ENCODE results near the gene RAD52. TPM values are rescaled to one million over a fixed set of nuclear protein-coding genes. Genes with fewer than 3 reads are reported as not detected.

The RAD52 gene
- total RNA-seq, 1 experiment from 2014 or later, result 53.9 TPM

GRCh38 chr12:909861-910260, 39.6 kb downstream of the RAD52 start:
- no peak for TF ChIP-seq CTCF (IDR thresholded peaks at IDR 0.05; ENCODE audit: insufficient read depth in 1 of 2, low read depth in 1 of 2, low read length in 1 of 2, severe bottlenecking in 1 of 2, unreplicated experiment in 1 of 2)
- POLR2A ChIA-PET, result no interaction called here
- no TSS peak for BruUV-seq (replicated peaks)
- Histone ChIP-seq H3K4me1 (no peaks in the 10 kb centered on the region), H3K9me3 (no peaks in the 10 kb centered on the region), H3K4me3 (ENCODE audit: low read depth, low read length) (no peak overlapping the region), H3K27me3 (replicated peaks; ENCODE audit: control insufficient read depth, insufficient read depth, low read length) (no peaks in the 10 kb centered on the region), H3K36me3 (ENCODE audit: control insufficient read depth, insufficient read depth, low read length) (peaks cover 8% of the 10 kb centered on the region)
- CTCF ChIA-PET, result interaction anchor here (1.8 kb wide), 1 partner anchor 183 kb away, joined by 8 read pairs; no protein-coding TSS in a partner anchor
- no peak for DNase-seq
- Mint-ChIP-seq H3K4me3 (ENCODE audit: unreplicated experiment) (no peak overlapping the region), H3K36me3 (ENCODE audit: insufficient read depth, unreplicated experiment) (peaks cover 97% of the 10 kb centered on the region), H3K9me3 (ENCODE audit: unreplicated experiment) (no peaks in the 10 kb centered on the region), H3K27me3 (ENCODE audit: insufficient read depth, unreplicated experiment) (no peaks in the 10 kb centered on the region), H3K27ac (ENCODE audit: unreplicated experiment) (no peak overlapping the region), H3K4me1 (ENCODE audit: low read depth, unreplicated experiment) (peaks cover 7% of the 10 kb centered on the region)
- intact Hi-C loops (cut with micrococcal nuclease; ENCODE audit: unreplicated experiment), result no loop called here

GRCh38 chr12:907413-908185, 41.9 kb downstream of the RAD52 start:
- H3K4me1 Mint-ChIP-seq (ENCODE audit: low read depth, unreplicated experiment), result no peaks in the 10 kb centered on the region
- ChIA-PET CTCF (no interaction called here), POLR2A (no interaction called here)
- peaks cover 97% of the 10 kb centered on the region for H3K36me3 Mint-ChIP-seq (ENCODE audit: insufficient read depth, unreplicated experiment)
- DNase-seq, result no peak
- Histone ChIP-seq H3K4me1 (no peaks in the 10 kb centered on the region), H3K36me3 (ENCODE audit: control insufficient read depth, insufficient read depth, low read length) (peaks cover 4% of the 10 kb centered on the region), H3K4me3 (ENCODE audit: low read depth, low read length) (no peak overlapping the region), H3K27me3 (replicated peaks; ENCODE audit: control insufficient read depth, insufficient read depth, low read length) (no peaks in the 10 kb centered on the region), H3K9me3 (no peaks in the 10 kb centered on the region)
- intact Hi-C loops (cut with micrococcal nuclease; ENCODE audit: unreplicated experiment), result no loop called here
- no peaks in the 10 kb centered on the region for H3K9me3 Mint-ChIP-seq (ENCODE audit: unreplicated experiment)
- peak overlapping the region; percentile 1 for H3K27ac Mint-ChIP-seq (ENCODE audit: unreplicated experiment)
- no peaks in the 10 kb centered on the region for H3K27me3 Mint-ChIP-seq (ENCODE audit: insufficient read depth, unreplicated experiment)
- BruUV-seq (replicated peaks), result no TSS peak
- no peak overlapping the region for H3K4me3 Mint-ChIP-seq (ENCODE audit: unreplicated experiment)
- no peak for TF ChIP-seq CTCF (IDR thresholded peaks at IDR 0.05; ENCODE audit: insufficient read depth in 1 of 2, low read depth in 1 of 2, low read length in 1 of 2, severe bottlenecking in 1 of 2, unreplicated experiment in 1 of 2)

- BruUV-seq (replicated peaks), result no TSS peak
- no peak for TF ChIP-seq CTCF (IDR thresholded peaks at IDR 0.05; ENCODE audit: insufficient read depth in 1 of 2, low read depth in 1 of 2, low read length in 1 of 2, severe bottlenecking in 1 of 2, unreplicated experiment in 1 of 2)
- Mint-ChIP-seq H3K4me3 (ENCODE audit: unreplicated experiment) (no peak overlapping the region), H3K36me3 (ENCODE audit: insufficient read depth, unreplicated experiment) (peaks cover 99% of the 10 kb centered on the region), H3K4me1 (ENCODE audit: low read depth, unreplicated experiment) (no peaks in the 10 kb centered on the region), H3K27ac (ENCODE audit: unreplicated experiment) (no peak overlapping the region), H3K27me3 (ENCODE audit: insufficient read depth, unreplicated experiment) (no peaks in the 10 kb centered on the region), H3K9me3 (ENCODE audit: unreplicated experiment) (no peaks in the 10 kb centered on the region)
- Histone ChIP-seq H3K27me3 (replicated peaks; ENCODE audit: control insufficient read depth, insufficient read depth, low read length) (no peaks in the 10 kb centered on the region), H3K4me1 (no peaks in the 10 kb centered on the region), H3K4me3 (ENCODE audit: low read depth, low read length) (no peak overlapping the region), H3K36me3 (ENCODE audit: control insufficient read depth, insufficient read depth, low read length) (peaks cover 2% of the 10 kb centered on the region; the same call in 1 of the 2 replicates), H3K9me3 (no peaks in the 10 kb centered on the region)
- POLR2A ChIA-PET, result no interaction called here
- DNase-seq, result no peak
- CTCF ChIA-PET, result no interaction called here
- intact Hi-C loops (cut with micrococcal nuclease; ENCODE audit: unreplicated experiment), result no loop called here
Observed at GRCh38 chr12:906062-906585, 43.4 kb downstream of the RAD52 start.
